Sigmoid colon (tissue), 3 donors: ENCODE measurements around the gene SCAPER.

Experiments
- CTCF ChIP-seq, 4 experiments: fragments of 450-650 bp in 3 of 4; fragments of 200-600 bp in 1 of 4; IDR thresholded peaks; one replicate each; pipeline ENCODE4 v1.5.1; 2016 to 2019; ENCODE audit warnings: antibody characterized with exemption in 4 of 4, mild to moderate bottlenecking in 3 of 4, moderate library complexity in 2 of 4
- POLR2A ChIP-seq, 2 donors: fragments of 450-650 bp; IDR thresholded peaks; one replicate each; pipeline ENCODE4 v1.6.1; 2016; ENCODE audit warnings: antibody characterized with exemption in 2 of 2, mild to moderate bottlenecking in 2 of 2, moderate library complexity in 2 of 2

GRCh38 chr15:76333720-76334437 is 571.3 kb downstream of the SCAPER start:
- TF ChIP-seq CTCF (IDR thresholded peaks at IDR 0.05) (no peak), POLR2A (IDR thresholded peaks at IDR 0.05) (no peak)
